T-helper 9 cell (primary cell): Measurements from ENCODE around the gene IQSEC1.
"Not testable (repeated sequence)": the region's sequence is repeated elsewhere in the genome, so short reads cannot be mapped to it uniquely, and the experiment has no call there.

Source experiments
- DNase-seq: peaks from one replicate; pipeline ENCODE4 v3.0.0-alpha.2; 2020

IQSEC1 gene

GRCh38 chr3:12853847-12854246 lies 219.4 kb downstream of the IQSEC1 start:
- DNase-seq = not testable (repeated sequence)

DNA sequence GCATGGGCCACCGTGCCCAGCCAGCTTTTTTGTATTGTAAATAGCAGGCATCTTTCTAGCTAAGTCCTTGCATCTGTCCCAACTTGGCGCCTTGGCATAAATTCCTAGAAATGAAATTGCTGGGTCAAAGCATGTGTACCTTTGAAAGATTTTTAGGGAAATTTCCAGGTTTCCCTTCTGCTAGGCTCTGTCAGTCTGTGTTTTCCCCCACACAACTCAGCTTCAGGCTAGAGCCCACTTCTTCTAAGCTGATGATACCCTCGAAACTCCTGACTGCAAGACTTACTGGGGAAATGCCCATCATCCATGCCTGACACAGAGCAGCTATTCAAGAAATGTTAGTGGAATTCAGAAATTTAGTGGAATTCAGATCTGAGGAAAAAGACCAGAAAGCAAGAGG lies 221.0 kb downstream of the IQSEC1 start:
- no peak for DNase-seq
